H9 (cell line): ENCODE results near the gene ERP44. TPM values are rescaled to one million over a fixed set of nuclear protein-coding genes. Genes with fewer than 3 reads are reported as not detected.

Experiments
- DNase-seq: peaks from one replicate; pipeline ENCODE4 v3.0.0-alpha.2; 2017
- H2AFZ ChIP-seq: one replicate; pipeline ENCODE4 v1.6.1; 2013; ENCODE audit warnings: mild to moderate bottlenecking, low read length, control low read depth, moderate library complexity
- H2AK5ac ChIP-seq: 2 replicates; pipeline ENCODE4 v1.6.1; 2013; ENCODE audit warnings: low read length, control low read depth, mixed read lengths; ENCODE audit not compliant: insufficient read length
- H2BK120ac ChIP-seq: one replicate; pipeline ENCODE4 v1.6.1; 2013; ENCODE audit warnings: low read depth, mild to moderate bottlenecking, low read length, control low read depth, inconsistent platforms; ENCODE audit not compliant: poor library complexity, severe bottlenecking
- H2BK12ac ChIP-seq: 2 replicates; pipeline ENCODE4 v1.6.1; 2013; ENCODE audit warnings: low read length, control low read depth, mixed read lengths, low read depth; ENCODE audit not compliant: insufficient read length
- H2BK15ac ChIP-seq: 2 replicates; pipeline ENCODE4 v1.6.1; 2013; ENCODE audit warnings: low read depth, low read length, control low read depth
- H2BK20ac ChIP-seq: one replicate; pipeline ENCODE4 v1.6.1; 2013; ENCODE audit warnings: low read depth, mild to moderate bottlenecking, low read length, control low read depth, inconsistent platforms; ENCODE audit not compliant: poor library complexity, severe bottlenecking
- H2BK5ac ChIP-seq: 2 replicates; pipeline ENCODE4 v1.6.1; 2013; ENCODE audit warnings: low read length, control low read depth, mixed read lengths; ENCODE audit not compliant: insufficient read length
- H3K14ac ChIP-seq: 2 replicates; pipeline ENCODE4 v1.6.1; 2013; ENCODE audit warnings: low read length, control low read depth; ENCODE audit not compliant: insufficient read depth
- H3K18ac ChIP-seq: 2 replicates; pipeline ENCODE4 v1.6.1; 2013; ENCODE audit warnings: low read depth, mild to moderate bottlenecking, mixed read lengths, low read length, control low read depth; ENCODE audit not compliant: insufficient read length
- H3K23ac ChIP-seq: 2 replicates; pipeline ENCODE4 v1.6.1; 2013; ENCODE audit warnings: low read length, control low read depth, mixed read lengths, low read depth; ENCODE audit not compliant: insufficient read length
- H3K23me2 ChIP-seq: 2 replicates; pipeline ENCODE4 v1.6.1; 2013; ENCODE audit warnings: low read depth, mild to moderate bottlenecking, mixed read lengths, low read length, control low read depth; ENCODE audit not compliant: insufficient read length, poor library complexity, severe bottlenecking
- H3K27ac ChIP-seq: 2 replicates; pipeline ENCODE4 v1.5.1; 2013; ENCODE audit warnings: low read length, control low read depth, mixed read lengths, low read depth; ENCODE audit not compliant: insufficient read length
- H3K27me3 ChIP-seq: 2 replicates; pipeline ENCODE4 v1.6.1; 2013; ENCODE audit warnings: low read length, control low read depth, inconsistent platforms; ENCODE audit not compliant: insufficient read depth
- H3K4ac ChIP-seq: 2 replicates; pipeline ENCODE4 v1.6.1; 2013; ENCODE audit warnings: low read depth, mild to moderate bottlenecking, control low read depth, inconsistent platforms, low read length, moderate library complexity
- H3K4me1 ChIP-seq: 2 replicates; pipeline ENCODE4 v1.6.1; 2013; ENCODE audit warnings: low read length, control low read depth, inconsistent platforms; ENCODE audit not compliant: insufficient read depth
- H3K4me2 ChIP-seq: 2 replicates; pipeline ENCODE4 v1.6.1; 2013; ENCODE audit warnings: low read length, control low read depth, mixed read lengths; ENCODE audit not compliant: insufficient read length, insufficient read depth
- H3K56ac ChIP-seq: 2 replicates; pipeline ENCODE4 v1.6.1; 2013; ENCODE audit warnings: low read depth, mild to moderate bottlenecking, mixed read lengths, low read length, control low read depth; ENCODE audit not compliant: insufficient read length
- H3K79me1 ChIP-seq: 2 replicates; pipeline ENCODE4 v1.6.1; 2013; ENCODE audit warnings: low read depth, mild to moderate bottlenecking, moderate library complexity, low read length, control low read depth, inconsistent platforms; ENCODE audit not compliant: insufficient read depth, poor library complexity, severe bottlenecking
- H3K79me2 ChIP-seq: 2 replicates; pipeline ENCODE4 v1.6.1; 2013; ENCODE audit warnings: low read length, control low read depth, inconsistent platforms; ENCODE audit not compliant: insufficient read depth
- H3K9ac ChIP-seq: 2 replicates; pipeline ENCODE4 v1.6.1; 2013; ENCODE audit warnings: low read length, control low read depth, mixed read lengths; ENCODE audit not compliant: insufficient read length; ENCODE audit errors: extremely low read depth
- H3K9me3 ChIP-seq: one replicate; pipeline ENCODE4 v1.6.1; 2013; ENCODE audit warnings: low read depth, low read length, inconsistent platforms; ENCODE audit not compliant: control insufficient read depth
- H3T11ph ChIP-seq: one replicate; pipeline ENCODE4 v1.6.1; 2013; ENCODE audit warnings: mild to moderate bottlenecking, low read length, control low read depth, inconsistent platforms
- H4K20me1 ChIP-seq: one replicate; pipeline ENCODE4 v1.6.1; 2013; ENCODE audit not compliant: control insufficient read depth, insufficient read length, insufficient read depth
- H4K5ac ChIP-seq: 2 replicates; pipeline ENCODE4 v1.6.1; 2013; ENCODE audit warnings: low read depth, mild to moderate bottlenecking, mixed read lengths, low read length, control low read depth; ENCODE audit not compliant: insufficient read length
- H4K8ac ChIP-seq: replicated peaks from 2 replicates; pipeline ENCODE4 v1.6.1; 2013; ENCODE audit warnings: low read length, control low read depth, mixed read lengths, low read depth; ENCODE audit not compliant: insufficient read length
- H4K91ac ChIP-seq: 2 replicates; pipeline ENCODE4 v1.6.1; 2013; ENCODE audit warnings: low read depth, mild to moderate bottlenecking, moderate library complexity, mixed read lengths, low read length, control low read depth; ENCODE audit not compliant: insufficient read length
- H3K27ac Mint-ChIP-seq, 3 experiments: 2 replicates in 2 of 3; 3 replicates in 1 of 3; pipeline ENCODE4 v1.8.0; 2020 to 2021; ENCODE audit warnings: mixed read lengths in 3 of 3, mild to moderate bottlenecking in 1 of 3, moderate library complexity in 1 of 3
- H3K27me3 Mint-ChIP-seq: 2 replicates; pipeline ENCODE4 v1.8.0; 2021; ENCODE audit warnings: low read depth, mild to moderate bottlenecking, moderate library complexity, mixed read lengths
- H3K36me3 Mint-ChIP-seq, 3 experiments: 2 replicates in 2 of 3; 3 replicates in 1 of 3; pipeline ENCODE4 v1.8.0; 2020 to 2021; ENCODE audit warnings: low read depth in 3 of 3, mixed read lengths in 3 of 3; ENCODE audit not compliant: insufficient read depth in 1 of 3
- H3K4me1 Mint-ChIP-seq, 2 experiments: 2 replicates each; pipeline ENCODE4 v1.8.0; 2020; ENCODE audit warnings: mixed read lengths in 2 of 2
- H3K4me3 Mint-ChIP-seq, 2 experiments: 2 replicates in 1 of 2; 3 replicates in 1 of 2; pipeline ENCODE4 v1.8.0; 2020 to 2021; ENCODE audit warnings: mild to moderate bottlenecking in 2 of 2, mixed read lengths in 2 of 2, moderate library complexity in 1 of 2
- H3K9me3 Mint-ChIP-seq, 2 experiments: 2 replicates in 1 of 2; 3 replicates in 1 of 2; pipeline ENCODE4 v1.8.0; 2020; ENCODE audit warnings: mild to moderate bottlenecking in 2 of 2, mixed read lengths in 2 of 2, moderate library complexity in 1 of 2
- WGBS: extraction: QIAGEN DNeasy Blood & Tissue Kit; methylation state at CpG from one replicate; pipeline ENCODE4 v1.1.7; 2013; ENCODE audit warnings: missing lambda C conversion rate, low lambda C conversion rate, mixed read lengths; ENCODE audit not compliant: insufficient read length; ENCODE audit errors: extremely low coverage; 5-methylcytosine and 5-hydroxymethylcytosine counted together
- total RNA-seq: library from RNA; stranded (reverse); gene quantifications from 2 replicates; pipeline ENCODE4 v1.2.1, GENCODE V29; 2021
- TF ChIP-seq, protein P1 (sequence below): fragments of 200-600 bp; sonication (generic); conservative IDR thresholded peaks from 3 replicates; pipeline ENCODE4 v1.8.0; 2021; ENCODE audit warnings: antibody characterized with exemption, mild to moderate bottlenecking

Gene ERP44
- total RNA-seq, 1 experiment from 2014 or later, result 15.4 TPM

DNA sequence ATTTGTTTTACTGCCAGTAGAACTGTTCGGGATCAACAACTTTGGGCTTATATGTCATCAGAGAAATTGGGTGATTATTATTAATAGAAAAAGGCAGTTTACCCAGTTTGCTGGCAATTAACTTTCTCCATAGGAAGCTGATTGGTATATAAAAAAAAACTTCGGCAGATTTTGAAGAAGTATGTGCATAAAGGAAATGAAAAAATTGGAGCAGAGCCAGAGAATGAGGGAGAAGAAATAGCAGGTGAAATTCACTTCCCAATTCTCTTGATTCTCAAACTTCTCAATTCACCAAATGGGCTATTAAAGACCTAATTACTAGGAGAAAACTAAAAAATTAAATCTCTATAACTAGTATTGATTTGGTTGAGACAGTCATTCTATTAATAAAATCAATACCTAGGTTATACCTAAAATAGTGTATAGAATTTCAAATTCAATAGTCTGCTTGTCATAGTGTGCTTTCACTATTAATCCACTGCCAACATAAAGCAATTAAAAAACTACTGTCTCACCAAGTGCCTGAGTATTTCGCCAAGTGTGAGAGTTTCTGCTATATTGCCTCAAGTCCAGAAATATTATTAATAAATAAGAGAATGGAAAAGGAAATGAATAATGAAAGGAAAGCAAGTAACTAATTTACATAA lies 144.8 kb downstream of the ERP44 start:
- Histone ChIP-seq H3K23ac (no peak overlapping the region), H4K8ac (no peak overlapping the region), H3K56ac (no peak overlapping the region), H3K23me2 (no peaks in the 10 kb centered on the region), H2BK15ac (no peak overlapping the region), H3K4me2 (no peak overlapping the region), H3K4ac (no peak overlapping the region), H3K9ac (no peak overlapping the region), H3K4me1 (no peaks in the 10 kb centered on the region), H3K27ac (no peak overlapping the region), H3K9me3 (no peaks in the 10 kb centered on the region), H2BK5ac (no peak overlapping the region), H3K18ac (no peak overlapping the region), H2AFZ (no peak overlapping the region), H2BK120ac (no peak overlapping the region), H3K79me1 (no peaks in the 10 kb centered on the region), H2BK12ac (no peak overlapping the region), H2BK20ac (no peak overlapping the region), H2AK5ac (no peak overlapping the region), H3T11ph (no peak overlapping the region), H3K14ac (no peak overlapping the region), H4K5ac (no peak overlapping the region), H4K91ac (no peak overlapping the region), H4K20me1 (no peaks in the 10 kb centered on the region), H3K79me2 (no peaks in the 10 kb centered on the region), H3K27me3 (no peaks in the 10 kb centered on the region)
- Mint-ChIP-seq H3K27ac (no peak overlapping the region), H3K36me3 (peaks cover 4 to 5% (median 5%) of the 10 kb centered on the region in 3 experiments; a peak in 6 of 7 replicates), H3K9me3 (no peaks in the 10 kb centered on the region; a peak in 1 of 5 replicates), H3K27me3 (no peaks in the 10 kb centered on the region), H3K4me1 (no peaks in the 10 kb centered on the region), H3K4me3 (no peak overlapping the region)
- no CpG with 5 or more reads among the region's 3 CpGs for WGBS
- DNase-seq, result no peak
- TF ChIP-seq, protein P1, sequence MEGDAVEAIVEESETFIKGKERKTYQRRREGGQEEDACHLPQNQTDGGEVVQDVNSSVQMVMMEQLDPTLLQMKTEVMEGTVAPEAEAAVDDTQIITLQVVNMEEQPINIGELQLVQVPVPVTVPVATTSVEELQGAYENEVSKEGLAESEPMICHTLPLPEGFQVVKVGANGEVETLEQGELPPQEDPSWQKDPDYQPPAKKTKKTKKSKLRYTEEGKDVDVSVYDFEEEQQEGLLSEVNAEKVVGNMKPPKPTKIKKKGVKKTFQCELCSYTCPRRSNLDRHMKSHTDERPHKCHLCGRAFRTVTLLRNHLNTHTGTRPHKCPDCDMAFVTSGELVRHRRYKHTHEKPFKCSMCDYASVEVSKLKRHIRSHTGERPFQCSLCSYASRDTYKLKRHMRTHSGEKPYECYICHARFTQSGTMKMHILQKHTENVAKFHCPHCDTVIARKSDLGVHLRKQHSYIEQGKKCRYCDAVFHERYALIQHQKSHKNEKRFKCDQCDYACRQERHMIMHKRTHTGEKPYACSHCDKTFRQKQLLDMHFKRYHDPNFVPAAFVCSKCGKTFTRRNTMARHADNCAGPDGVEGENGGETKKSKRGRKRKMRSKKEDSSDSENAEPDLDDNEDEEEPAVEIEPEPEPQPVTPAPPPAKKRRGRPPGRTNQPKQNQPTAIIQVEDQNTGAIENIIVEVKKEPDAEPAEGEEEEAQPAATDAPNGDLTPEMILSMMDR, result no peak
